CD4-positive, alpha-beta T cell treated with Interleukin-12 subunit alpha and Interleukin-12 subunit beta, for 1 hour (primary cell): ENCODE results near the gene LIME1.

ENCODE experiments used
- DNase-seq: peaks from one replicate; pipeline ENCODE4 v3.0.0-alpha.2; 2020

LIME1 gene

DNA sequence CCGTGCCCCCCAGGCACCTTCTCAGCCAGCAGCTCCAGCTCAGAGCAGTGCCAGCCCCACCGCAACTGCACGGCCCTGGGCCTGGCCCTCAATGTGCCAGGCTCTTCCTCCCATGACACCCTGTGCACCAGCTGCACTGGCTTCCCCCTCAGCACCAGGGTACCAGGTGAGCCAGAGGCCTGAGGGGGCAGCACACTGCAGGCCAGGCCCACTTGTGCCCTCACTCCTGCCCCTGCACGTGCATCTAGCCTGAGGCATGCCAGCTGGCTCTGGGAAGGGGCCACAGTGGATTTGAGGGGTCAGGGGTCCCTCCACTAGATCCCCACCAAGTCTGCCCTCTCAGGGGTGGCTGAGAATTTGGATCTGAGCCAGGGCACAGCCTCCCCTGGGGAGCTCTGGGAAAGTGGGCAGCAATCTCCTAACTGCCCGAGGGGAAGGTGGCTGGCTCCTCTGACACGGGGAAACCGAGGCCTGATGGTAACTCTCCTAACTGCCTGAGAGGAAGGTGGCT, 39.1 kb upstream of the LIME1 start:
- DNase-seq: no peak

DNA sequence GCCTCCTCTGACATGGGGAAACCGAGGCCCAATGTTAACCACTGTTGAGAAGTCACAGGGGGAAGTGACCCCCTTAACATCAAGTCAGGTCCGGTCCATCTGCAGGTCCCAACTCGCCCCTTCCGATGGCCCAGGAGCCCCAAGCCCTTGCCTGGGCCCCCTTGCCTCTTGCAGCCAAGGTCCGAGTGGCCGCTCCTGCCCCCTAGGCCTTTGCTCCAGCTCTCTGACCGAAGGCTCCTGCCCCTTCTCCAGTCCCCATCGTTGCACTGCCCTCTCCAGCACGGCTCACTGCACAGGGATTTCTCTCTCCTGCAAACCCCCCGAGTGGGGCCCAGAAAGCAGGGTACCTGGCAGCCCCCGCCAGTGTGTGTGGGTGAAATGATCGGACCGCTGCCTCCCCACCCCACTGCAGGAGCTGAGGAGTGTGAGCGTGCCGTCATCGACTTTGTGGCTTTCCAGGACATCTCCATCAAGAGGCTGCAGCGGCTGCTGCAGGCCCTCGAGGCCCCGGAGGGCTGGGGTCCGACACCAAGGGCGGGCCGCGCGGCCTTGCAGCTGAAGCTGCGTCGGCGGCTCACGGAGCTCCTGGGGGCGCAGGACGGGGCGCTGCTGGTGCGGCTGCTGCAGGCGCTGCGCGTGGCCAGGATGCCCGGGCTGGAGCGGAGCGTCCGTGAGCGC, 38.5 kb upstream of the LIME1 start:
- no peak for DNase-seq

DNA sequence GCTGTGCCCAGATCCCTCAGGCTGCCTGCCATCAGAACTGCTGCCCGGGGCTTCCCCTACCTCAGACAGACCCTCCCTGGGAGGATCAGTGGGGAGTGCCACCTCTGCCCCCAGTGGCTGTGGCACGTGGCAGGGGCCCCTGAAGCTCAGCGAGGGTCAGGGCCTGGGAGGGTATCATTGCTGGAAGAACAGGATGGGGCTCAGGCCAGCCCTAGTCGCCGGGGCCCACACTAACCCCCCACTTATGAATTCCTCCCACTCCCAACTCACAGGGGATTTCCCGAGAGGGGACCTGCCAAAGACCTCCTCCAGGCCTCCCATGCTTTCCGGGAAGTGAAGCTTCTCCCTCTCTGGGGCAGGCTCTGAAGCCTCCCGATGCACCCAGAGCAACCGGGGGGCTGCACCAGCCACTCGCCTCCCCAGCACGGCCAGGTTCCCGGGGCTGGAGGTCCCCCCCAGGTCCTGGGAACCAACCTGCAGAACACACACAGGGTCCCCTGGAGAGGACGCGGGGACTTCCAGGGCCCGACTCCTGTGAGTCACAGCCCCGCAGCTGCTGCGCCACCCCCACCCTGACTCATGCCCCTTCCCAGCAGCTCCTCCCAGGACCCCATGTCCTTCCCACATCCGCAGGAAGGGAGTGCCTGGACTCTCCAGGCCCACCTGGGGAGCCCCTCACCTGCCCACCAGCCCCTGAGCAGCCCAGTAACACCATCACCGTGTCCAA, 37.6 kb upstream of the LIME1 start:
- DNase-seq: no peak

DNA sequence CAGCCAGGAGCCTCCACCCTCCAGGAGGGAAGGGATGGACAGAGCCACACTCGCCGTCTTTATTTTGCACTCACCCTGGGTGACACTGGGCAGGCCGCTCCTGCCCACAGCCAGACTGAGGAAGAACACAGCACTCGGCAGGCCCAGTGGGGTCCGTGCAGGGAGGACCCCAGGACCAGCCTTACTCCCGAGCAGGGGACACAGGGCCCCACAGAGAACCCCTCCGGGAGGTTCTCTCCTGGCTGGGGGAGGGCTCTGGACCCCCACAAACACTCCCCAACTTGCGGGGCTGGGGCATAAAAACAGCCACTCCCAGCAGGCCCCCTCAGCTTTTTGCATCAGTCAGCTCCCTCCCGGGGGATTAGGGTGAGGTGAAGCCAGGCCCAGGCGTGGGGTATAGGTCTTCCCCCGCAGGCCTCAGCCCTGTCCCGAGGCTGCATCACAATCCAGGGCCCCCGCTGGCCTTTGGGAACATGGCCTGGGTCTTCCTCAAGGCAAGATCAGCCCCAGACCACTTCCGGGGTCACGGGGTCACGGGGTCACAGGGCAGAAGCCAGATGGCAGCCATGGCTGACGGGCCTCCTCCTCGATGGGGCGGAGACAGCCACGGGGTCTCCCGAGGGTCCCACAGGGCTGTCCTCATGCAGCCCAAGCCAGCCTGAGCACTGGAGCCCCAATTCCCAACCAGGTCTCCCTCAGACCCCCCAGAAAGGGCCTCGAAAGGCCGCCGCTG, 36.8 kb upstream of the LIME1 start:
- DNase-seq: no peak

DNA sequence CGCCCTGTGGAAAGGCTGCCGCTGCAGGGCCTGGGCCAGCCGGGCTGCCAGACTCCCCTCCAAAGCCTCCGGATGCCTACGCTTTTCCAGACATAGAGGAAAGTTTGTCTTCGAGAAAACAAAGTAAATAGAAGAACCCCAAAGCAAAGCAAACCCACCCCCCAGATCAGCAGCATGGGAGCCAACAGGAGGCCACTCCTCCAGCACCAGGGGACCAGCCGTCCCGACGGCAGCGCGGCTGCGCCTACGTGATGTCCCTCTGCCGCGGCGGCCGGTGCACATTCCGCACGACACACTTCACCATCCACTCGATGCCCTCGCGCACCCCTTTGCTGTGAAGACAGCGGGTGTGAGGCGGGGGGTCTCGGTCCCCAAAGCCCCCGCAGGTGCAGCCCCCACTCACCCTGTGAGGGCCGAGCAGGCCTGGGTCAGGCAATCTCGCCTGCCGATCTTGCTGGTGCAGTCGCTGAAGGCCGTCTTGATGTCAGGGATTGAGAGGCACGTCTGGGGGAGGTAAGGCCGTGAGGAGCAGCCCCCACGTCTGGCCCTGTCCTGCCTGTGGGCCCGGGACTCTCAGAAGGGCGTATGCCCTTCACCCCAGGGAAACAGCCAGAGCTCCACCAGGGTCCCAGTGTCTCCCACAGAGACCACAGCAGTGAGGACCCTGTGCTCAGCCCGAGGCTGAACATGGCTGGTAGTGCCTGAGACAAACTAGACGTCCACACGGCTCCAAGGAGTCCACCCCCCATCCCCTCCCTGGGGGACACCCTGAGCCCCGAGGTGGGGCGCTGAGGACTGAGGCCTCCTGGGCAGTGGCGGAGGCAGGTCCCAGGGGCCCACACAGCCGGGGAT, 36.0 kb upstream of the LIME1 start:
- no peak for DNase-seq

DNA sequence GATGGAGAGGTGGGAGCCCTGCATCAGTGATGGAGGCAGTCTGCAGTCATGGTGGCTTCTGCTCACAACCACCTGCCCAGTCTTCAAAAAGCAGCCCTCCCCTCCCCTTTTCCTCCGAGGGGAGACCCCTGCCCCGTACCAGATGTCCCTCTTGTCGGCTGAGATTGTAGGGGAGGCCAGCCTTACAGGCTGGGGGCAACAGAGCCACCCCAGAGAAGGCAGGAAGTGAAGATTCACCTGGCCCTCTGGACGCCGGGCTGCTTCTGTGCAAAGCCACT, 35.5 kb upstream of the LIME1 start:
- no peak for DNase-seq

DNA sequence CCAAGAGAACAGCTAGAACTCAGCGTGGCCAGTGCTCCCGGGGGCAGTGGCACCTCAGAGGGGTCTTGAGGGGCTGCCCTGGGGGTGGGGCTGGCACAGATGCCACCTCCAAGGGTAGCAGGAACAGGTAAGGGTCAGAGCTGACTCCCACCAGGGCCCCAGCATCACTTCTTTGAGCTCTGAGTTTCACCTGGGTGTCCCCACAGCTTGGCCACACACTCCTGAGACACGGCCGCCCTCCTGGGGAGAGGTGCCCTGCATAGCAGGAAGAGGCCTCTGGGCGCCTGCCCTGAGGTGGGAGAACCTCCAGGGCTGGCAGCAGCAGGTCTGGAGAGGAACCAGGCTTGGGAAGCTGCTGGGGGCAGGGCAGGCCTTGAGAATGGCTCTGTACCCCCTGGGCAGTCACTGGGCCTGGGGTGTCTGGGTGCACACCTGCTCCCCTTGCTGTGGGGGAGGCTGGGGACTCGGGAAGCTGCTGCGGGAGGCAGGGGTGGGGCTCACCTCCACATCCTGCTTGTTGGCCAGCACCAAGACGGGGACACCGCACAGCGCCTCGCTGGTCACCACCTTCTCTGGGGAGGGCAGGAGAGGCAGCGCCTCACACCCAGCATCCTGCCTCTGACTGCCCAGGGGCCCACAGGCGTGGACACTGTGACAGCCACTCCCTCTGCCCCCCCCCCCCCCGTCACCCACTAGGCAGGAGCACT, 35.0 kb upstream of the LIME1 start:
- no peak for DNase-seq

DNA sequence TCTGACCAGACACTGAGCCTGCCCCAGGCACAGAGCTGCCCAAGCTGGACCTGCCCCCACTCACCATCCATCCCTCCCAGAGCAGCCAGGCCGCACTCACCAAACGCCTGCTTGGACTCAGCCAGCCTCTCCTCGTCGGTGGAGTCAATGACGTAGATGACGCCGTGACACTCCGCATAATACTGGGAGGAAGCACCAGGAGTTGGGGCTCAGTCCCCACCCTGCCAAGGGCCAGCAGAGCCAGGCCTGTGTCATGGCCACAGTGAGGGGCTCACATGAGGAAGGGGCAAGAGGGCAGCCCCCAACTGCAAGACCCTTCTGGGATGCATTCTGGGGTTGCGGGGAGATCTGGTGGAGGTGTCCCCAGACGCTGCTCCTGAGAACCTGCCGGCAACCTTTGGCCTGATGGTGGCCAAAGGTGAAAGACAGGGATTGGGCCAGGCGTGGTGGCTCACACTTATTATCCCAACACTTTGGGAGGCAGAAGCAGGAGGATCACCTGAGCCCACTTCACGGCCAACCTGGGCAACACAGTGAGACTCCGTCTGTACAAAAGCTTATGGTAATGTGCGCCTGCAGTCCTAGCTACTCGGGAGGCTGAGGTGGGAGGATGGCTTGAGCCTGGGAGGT, 34.3 kb upstream of the LIME1 start:
- DNase-seq: no peak

DNA sequence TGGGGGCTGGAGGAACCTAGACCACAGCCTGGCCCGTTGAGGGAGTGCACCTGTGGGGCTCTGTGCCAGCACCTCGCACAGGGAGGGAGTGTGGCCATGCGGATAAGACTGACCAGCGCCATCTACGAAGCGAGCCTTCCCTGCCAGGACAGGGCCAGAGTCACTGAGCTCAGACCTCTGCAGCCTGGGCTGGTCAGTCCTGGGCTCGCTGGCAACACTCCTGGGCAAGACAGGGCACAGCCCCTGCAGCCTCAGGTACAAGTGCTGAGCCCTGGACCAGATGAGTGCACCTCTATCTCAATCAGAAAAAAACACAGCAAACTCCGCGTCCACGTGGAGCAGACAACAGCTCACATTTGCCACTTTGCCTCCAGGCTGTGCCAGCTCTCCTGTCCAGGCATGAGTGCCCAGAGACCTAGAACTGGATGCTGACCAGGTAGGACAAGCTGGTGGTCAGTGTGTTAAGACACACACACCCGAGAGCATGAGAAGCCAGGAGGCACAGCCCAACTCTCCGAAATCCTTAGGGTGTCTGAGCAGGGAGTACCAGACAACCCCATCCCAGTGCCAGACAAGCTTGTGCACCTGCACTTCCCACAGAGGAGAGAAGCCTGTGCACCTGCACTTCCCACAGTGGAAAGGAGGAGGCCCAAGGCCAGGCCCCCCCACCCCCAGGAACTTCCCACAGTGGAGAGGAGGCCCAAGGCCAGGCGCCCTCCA, 33.6 kb upstream of the LIME1 start:
- no peak for DNase-seq

DNA sequence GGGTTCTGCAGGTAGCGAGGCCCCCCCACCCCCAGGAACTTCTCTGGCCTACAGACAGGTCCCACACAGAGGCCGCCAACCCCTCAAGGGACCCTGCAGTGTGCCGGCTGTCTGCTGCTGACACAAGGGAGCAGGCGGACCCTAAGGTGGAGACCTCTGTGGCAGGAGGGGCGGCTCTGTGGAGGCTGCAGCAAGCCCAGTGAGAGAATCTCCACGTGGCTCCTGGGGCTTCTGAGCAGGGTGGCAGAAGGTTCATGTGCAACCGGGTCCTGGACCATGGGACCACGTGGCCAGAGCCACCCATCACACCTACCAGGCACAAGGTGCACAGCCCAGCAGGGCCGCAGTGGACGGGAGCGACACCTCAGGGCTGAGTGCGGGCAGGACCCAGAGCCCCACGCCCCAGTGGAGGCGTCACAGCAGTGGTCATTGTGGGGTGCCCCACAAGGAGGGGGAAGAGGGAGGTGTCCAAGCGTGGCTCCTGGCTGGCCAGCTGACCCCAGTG, 32.9 kb upstream of the LIME1 start:
- DNase-seq: no peak

DNA sequence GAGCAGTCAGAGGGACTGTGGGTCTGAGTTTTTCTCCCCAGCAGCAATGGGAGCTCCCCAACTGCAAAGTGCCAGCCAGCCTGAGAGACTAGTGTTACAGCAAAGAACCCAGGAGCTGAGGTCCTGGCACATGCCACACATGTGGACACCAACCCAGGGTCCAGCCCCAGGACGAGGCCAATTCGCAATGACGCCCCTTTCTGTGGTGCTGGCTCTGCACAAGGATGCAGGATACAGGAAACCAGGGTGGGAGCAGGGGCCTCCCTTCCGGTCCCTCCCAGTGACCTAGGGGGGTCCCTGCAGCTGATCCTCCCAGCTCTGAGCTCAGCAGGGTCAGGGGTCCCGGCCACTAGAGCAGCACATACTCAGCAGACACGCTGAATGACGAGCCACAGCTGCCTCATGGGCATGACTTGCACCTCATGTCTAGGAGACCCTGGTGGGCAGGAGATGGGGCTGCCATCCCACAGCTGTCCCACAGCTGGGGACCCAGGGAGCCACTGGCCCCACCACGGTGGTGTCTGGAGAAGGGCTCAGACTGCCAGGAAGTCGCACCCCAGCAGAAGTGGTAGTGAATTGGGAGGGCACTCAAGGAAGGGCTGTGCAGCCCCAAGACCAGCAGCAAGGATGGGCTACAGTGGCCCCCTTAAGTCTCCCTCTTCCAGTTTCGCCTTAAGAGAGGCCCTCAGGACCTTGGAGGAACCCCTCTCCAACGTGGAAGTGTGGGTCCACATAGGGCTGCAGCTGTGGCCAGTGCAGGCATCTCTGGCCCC, 32.3 kb upstream of the LIME1 start:
- DNase-seq: no peak

DNA sequence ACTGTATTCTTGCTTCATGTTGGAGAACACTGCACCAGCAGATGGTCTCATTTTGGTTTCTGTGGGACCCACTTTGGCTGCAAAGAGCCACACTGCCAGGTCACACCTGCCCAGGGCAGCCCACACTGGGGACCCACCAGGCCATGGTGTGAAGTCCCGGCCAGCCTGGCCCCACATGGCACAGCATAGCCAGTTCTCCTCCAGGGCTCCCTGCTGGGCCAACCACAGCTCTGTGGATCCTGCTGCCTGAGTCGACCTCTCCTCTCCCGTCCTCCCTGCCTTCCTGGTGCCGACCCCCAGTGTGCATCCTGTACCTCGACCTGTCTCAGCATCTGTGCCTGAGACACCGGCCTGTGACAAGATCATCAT, 31.7 kb upstream of the LIME1 start:
- DNase-seq: no peak

DNA sequence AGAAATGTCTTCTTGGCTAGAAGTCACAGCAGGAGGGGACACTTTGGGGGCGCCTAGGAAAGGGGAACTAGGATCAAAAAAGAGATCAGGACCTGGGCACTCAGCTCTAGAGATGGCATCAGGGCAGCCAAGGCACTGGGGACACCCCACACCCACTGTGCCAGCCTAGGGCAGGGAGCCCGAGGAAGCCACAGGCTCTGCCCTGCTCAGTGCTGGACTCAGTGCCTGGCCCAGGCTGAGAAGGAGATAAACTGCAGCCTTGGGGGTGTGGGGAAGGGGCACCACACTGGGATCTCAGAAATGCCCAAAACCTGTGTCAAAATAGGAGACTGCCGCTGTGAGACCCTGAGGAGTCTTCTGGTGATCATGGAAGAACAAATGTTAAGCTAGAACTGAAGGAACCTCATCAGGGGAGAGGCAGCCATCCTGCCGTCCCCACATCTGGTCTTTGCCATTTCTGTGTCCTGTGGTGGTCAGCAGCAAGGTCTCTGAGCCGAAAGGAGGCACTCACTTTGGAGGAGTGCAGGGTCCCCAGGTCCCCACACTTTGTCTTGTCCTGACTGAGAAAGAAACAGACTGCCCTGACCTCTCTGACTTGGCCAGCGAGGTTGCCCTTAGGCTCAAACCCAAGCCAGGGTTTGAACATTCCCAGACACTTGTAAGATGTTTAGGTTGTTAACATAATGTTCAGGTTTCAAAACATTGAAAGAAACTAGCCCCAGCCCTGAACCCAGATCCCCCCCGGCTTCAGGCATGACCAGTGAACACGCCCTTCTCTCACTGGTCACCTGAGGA, 31.0 kb upstream of the LIME1 start:
- no peak for DNase-seq

DNA sequence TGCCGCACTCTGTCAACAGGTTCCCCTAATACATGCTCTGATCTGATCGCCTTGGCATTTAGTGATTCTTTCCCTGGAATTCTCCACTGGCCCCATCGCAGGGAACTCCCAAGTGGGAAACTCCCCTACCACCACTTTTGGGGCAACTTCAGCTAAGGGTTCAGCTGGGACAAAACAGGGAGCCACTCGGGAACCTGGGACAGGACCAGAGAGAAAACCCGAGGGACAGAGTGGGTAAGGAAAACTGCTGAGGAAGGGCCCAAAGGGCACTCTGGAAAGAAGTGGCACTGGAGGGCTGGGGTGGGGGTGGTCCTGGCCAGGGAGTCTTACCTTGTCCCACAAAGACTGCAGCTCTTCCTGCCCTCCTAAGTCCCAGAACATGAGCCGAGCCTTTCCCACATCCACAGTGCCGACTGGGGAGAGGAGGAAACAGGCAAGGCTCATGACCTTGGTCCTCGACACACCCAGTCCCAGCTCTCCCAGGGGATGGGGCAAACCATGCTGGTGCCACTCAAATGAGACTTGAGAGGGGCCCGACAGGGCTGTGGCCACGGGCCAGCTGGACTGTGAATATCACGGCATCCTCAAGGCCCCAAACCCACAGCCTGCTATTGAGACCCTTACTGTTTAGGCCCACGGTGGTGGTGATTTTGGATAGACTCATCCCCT, 30.3 kb upstream of the LIME1 start:
- DNase-seq: no peak

DNA sequence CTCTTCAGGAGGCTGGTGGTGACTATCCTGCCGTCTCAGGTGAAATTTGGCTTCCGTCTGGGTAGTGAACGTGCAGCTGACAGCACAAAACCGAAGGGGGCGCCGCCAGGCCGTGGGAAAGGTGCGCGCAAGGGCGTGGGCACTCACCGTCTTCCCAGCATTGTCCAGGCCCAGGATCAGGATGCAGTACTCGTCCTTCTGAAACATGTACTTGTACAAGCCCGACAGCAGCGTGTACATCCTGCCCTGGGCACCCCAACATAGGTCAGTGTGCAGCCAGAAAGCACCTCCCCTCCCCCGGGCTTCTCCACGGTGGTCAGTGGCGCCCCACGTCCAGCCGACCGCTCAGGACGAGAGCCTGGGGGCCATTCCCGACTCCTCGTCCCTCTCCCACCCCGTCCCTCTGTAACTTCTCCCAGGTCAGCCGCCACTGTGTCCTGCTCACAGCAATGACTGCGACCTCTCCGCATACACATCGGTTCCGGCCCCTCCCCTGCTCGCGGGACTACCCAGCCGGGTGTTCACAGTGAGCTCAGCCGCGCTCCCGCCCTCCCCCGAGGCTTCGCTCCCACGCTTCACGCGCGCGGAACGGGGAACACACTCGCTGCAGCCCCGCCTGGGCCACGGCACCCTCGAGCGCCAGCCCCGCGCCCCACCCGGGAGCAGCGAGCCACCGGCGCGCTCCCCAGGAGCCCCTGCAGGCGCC, 29.5 kb upstream of the LIME1 start:
- peak; percentile 70 for DNase-seq

DNA sequence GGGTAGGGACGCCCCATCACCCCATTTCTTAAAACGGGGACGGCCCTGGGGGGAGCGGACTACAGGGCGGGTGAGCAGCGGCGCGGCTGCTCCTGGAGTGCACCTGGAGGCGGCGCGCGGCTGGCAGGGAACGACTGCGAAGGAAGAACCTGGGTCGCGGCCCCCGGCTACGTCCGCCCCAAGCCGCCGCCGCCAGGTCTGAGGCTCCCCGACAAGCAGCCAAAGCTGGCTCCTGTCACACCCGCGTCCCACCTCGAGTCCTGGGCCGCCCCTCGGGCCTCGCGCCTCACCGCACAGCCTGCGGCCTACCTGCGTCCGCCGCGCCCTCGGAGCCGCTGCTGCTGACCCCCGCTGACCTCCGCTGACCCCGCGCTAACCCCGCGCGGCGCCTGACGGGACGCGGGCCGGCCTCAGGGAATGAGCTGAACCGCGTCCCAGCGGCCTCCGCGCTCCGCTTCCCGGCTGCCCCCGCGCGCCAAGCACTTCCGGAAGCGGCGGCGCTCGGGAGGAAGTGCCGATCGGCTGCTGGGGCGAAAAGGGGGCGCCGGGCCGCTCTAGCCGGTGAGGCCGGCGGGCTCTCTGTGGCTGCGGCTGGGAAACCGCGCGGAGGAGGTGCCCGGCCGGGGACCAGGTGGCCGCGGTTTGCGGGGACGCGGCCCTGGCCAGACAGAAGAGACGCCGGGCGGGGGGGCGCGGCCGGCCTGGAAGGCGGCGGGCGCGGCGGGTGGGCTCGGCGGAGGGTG, 28.7 kb upstream of the LIME1 start, which contains the start of the genes ARFRP1 and ZGPAT:
ARFRP1 (minus strand) TSS at position 419 of the 743 bp plus-strand sequence. CDS start 885 bp downstream, outside the sequence.
ZGPAT (plus strand) TSS at position 482 of the 743 bp plus-strand sequence. CDS start 542 bp downstream, outside the sequence.
- peak; percentile 91 for DNase-seq
